ENCODE measurements around the gene MAPK10.

MAPK10 gene

DNA sequence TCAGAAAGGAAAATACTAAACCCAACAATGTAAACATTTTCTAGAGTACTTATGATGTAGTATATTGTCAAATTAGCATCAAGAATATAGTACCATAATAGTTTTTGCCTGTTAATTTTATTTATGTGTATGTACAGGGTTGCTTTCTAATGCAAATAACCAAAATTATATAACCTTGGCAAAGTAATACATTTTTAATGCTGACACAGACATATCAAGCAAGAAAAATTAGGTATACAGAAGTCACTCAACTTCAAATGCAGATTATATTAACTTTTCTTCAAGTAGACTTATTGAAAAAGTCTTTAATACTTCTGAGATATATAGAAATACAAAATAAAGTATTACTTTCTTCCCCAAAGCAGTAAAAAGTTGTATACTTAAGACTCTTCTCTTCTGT, 44.3 kb downstream of the MAPK10 start:
- no peak overlapping the region for H3K4me3 ChIP-seq (ENCODE audit: low read depth, low read length)
- no peak for DNase-seq (ENCODE audit: low read depth, low spot score)
- TF ChIP-seq, protein P1, sequence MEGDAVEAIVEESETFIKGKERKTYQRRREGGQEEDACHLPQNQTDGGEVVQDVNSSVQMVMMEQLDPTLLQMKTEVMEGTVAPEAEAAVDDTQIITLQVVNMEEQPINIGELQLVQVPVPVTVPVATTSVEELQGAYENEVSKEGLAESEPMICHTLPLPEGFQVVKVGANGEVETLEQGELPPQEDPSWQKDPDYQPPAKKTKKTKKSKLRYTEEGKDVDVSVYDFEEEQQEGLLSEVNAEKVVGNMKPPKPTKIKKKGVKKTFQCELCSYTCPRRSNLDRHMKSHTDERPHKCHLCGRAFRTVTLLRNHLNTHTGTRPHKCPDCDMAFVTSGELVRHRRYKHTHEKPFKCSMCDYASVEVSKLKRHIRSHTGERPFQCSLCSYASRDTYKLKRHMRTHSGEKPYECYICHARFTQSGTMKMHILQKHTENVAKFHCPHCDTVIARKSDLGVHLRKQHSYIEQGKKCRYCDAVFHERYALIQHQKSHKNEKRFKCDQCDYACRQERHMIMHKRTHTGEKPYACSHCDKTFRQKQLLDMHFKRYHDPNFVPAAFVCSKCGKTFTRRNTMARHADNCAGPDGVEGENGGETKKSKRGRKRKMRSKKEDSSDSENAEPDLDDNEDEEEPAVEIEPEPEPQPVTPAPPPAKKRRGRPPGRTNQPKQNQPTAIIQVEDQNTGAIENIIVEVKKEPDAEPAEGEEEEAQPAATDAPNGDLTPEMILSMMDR (IDR thresholded peaks at IDR 0.05; ENCODE audit: low read depth, low read length): no peak
- in situ Hi-C loops (cut with HindIII; ENCODE audit: low sequenced_read_pairs): no loop called here

DNA sequence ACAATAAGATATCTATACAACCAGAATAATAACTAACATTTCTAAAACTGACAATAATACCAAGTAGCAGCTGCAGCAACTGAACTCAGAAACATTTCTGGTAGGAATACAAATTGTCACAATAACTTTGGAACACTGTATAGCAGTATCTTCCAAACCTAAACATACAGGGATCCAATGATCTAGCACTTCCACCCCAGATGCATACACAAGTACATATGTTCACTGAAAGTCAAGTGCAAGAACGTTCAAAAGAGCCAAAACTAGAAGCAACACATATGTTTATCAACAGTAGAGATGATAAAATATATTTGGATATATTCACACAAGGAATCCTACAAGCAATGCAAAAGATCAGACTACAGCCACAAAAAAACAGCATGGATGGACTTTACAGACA, 46.2 kb downstream of the MAPK10 start:
- TF ChIP-seq, protein P1 (IDR thresholded peaks at IDR 0.05; ENCODE audit: low read depth, low read length): no peak
- in situ Hi-C loops (cut with HindIII; ENCODE audit: low sequenced_read_pairs): no loop called here
- no peak for DNase-seq (ENCODE audit: low read depth, low spot score)
- H3K4me3 ChIP-seq (ENCODE audit: low read depth, low read length): no peak overlapping the region

DNA sequence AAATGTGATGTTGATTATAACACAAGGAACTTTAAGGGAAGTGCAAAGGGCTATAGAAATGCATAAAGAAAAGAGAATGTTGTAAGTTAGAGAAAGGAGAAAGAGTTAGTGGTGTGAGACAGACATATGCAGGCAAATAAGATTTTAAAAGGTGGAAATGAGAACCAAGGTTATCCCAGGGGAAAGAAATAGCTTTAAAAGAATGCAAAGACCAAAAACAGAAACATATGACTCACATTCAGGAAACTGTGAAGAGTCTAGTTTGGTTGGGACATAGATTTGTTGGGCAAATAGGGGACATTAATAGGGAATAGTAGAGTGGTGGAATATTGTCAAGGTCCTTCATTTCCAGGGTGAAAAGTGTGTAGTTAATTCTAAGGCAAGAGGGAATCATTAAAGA, 52.4 kb downstream of the MAPK10 start:
- peak; percentile 37 for DNase-seq (ENCODE audit: low read depth, low spot score)
- H3K4me3 ChIP-seq (ENCODE audit: low read depth, low read length): no peak overlapping the region
- in situ Hi-C loops (cut with HindIII; ENCODE audit: low sequenced_read_pairs): no loop called here
- TF ChIP-seq, protein P1 (IDR thresholded peaks at IDR 0.05; ENCODE audit: low read depth, low read length): no peak

GRCh38 chr4:86306816-86307215, 53.0 kb downstream of the MAPK10 start:
- peak; percentile 76 for DNase-seq (ENCODE audit: low read depth, low spot score)
- in situ Hi-C loops (cut with HindIII; ENCODE audit: low sequenced_read_pairs): no loop called here
- H3K4me3 ChIP-seq (ENCODE audit: low read depth, low read length): no peak overlapping the region
- TF ChIP-seq, protein P1 (IDR thresholded peaks at IDR 0.05; ENCODE audit: low read depth, low read length): no peak

- TF ChIP-seq, protein P1 (IDR thresholded peaks at IDR 0.05; ENCODE audit: low read depth, low read length): no peak
- H3K4me3 ChIP-seq (ENCODE audit: low read depth, low read length): no peak overlapping the region
- DNase-seq (ENCODE audit: low read depth, low spot score): no peak
- in situ Hi-C loops (cut with HindIII; ENCODE audit: low sequenced_read_pairs): no loop called here
These were observed 57.0 kb downstream of the MAPK10 start for GRCh38 chr4:86302830-86303229.

DNA sequence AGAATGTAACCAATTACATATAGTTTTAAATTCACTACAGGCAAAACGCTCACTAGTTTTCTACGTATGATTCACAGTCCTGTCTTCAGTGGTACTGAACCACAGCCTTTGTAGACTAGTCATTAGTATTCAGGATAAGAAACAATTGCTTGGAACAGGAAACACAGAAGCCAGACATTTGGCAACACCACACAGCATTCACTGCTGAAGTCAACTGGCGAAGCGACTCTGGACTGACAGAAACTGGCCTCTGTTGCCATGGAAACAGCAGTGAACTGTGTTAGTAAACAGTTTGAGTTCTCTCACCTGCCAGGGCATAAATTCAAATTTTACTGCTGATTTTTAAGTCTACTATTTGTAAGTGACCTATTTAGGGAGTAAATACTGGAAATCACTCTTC, 57.6 kb downstream of the MAPK10 start:
- no peak overlapping the region for H3K4me3 ChIP-seq (ENCODE audit: low read depth, low read length)
- peak; percentile 76 for DNase-seq (ENCODE audit: low read depth, low spot score)
- TF ChIP-seq, protein P1 (IDR thresholded peaks at IDR 0.05; ENCODE audit: low read depth, low read length): no peak
- in situ Hi-C loops (cut with HindIII; ENCODE audit: low sequenced_read_pairs): no loop called here

DNA sequence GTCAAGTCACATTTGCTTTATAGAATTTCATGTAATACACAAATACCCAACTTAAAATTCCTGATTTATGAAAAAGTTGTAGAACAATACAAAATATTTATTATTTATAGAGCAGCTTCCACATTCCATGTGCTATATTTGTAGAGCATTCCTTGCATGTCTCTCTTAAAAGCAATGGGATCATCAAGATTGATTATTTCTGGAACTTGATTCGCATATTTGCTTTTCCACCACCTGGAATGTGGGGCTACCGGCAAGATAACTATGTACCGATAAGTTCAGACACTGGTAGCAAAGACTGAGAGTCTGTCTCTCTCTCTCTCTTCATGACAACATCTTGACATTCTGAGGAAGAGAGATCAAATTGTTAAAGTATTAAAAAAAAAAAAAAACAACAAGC, 59.3 kb downstream of the MAPK10 start:
- in situ Hi-C loops (cut with HindIII; ENCODE audit: low sequenced_read_pairs): no loop called here
- TF ChIP-seq, protein P1 (IDR thresholded peaks at IDR 0.05; ENCODE audit: low read depth, low read length): no peak
- H3K4me3 ChIP-seq (ENCODE audit: low read depth, low read length): no peak overlapping the region
- DNase-seq (ENCODE audit: low read depth, low spot score): no peak

Measured in astrocyte of the spinal cord (primary cell).